ENCODE data around the gene DPH1. TPM values are rescaled to one million over a fixed set of nuclear protein-coding genes. Genes with fewer than 3 reads are reported as not detected.

The DPH1 gene
- total RNA-seq, 1 donor from 2014 or later = 14.1 TPM

GRCh38 chr17:2037155-2037554 is 7.2 kb downstream of the DPH1 start:
- Histone ChIP-seq H3K27me3 (ENCODE audit: control insufficient read depth in 3 of 3, insufficient read depth in 3 of 3, low read length in 3 of 3) (no peaks in the 10 kb centered on the region), H3K9me3 (ENCODE audit: control insufficient read depth in 3 of 3, low read length in 3 of 3) (no peaks in the 10 kb centered on the region), H3K4me3 (ENCODE audit: low read length in 3 of 3) (no peak overlapping the region), H3K36me3 (ENCODE audit: control insufficient read depth in 3 of 3, insufficient read depth in 3 of 3, low read length in 3 of 3) (peaks cover 48 to 56% (median 52%) of the 10 kb centered on the region in 3 donors), H3K4me1 (ENCODE audit: control insufficient read depth in 3 of 3, insufficient read depth in 3 of 3, low read length in 3 of 3) (peaks cover 1 to 20% (median 11%) of the 10 kb centered on the region in 3 donors), H3K27ac (ENCODE audit: low read depth, low read length) (no peak overlapping the region), H3K9ac (ENCODE audit: low read depth in 1 of 3, low read length in 3 of 3) (no peak overlapping the region)

DNA sequence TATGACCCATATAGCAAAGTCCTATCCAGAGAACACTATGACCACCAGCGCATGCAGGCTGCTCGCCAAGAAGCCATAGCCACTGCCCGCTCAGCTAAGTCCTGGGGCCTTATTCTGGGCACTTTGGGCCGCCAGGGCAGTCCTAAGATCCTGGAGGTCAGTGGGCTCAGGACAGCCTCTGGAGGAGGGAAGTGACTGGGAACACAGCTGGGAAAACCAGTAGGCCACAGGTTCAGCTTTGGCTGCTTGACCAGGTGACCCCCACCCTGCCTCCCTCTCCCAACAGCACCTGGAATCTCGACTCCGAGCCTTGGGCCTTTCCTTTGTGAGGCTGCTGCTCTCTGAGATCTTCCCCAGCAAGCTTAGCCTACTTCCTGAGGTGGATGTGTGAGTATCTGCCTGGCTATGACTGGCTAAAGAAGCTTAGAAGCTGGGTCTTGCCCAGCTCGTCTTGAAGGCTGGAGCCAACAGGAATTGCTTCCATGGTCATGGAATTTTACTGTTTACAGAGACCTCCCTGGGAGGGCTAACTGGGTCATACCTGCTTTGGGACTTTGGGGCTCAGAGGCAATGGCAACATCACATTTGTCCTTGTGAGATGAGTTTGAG is 10.4 kb downstream of the DPH1 start:
- Histone ChIP-seq H3K27me3 (ENCODE audit: control insufficient read depth in 3 of 3, insufficient read depth in 3 of 3, low read length in 3 of 3) (no peaks in the 10 kb centered on the region), H3K27ac (ENCODE audit: low read depth, low read length) (no peak overlapping the region), H3K36me3 (ENCODE audit: control insufficient read depth in 3 of 3, insufficient read depth in 3 of 3, low read length in 3 of 3) (peaks cover 56 to 57% (median 56%) of the 10 kb centered on the region in 3 donors), H3K9ac (ENCODE audit: low read depth in 1 of 3, low read length in 3 of 3) (no peak overlapping the region), H3K9me3 (ENCODE audit: control insufficient read depth in 3 of 3, low read length in 3 of 3) (no peaks in the 10 kb centered on the region), H3K4me3 (ENCODE audit: low read length in 3 of 3) (no peak overlapping the region), H3K4me1 (ENCODE audit: control insufficient read depth in 3 of 3, insufficient read depth in 3 of 3, low read length in 3 of 3) (peaks cover 17 to 35% (median 24%) of the 10 kb centered on the region in 3 donors)

DNA sequence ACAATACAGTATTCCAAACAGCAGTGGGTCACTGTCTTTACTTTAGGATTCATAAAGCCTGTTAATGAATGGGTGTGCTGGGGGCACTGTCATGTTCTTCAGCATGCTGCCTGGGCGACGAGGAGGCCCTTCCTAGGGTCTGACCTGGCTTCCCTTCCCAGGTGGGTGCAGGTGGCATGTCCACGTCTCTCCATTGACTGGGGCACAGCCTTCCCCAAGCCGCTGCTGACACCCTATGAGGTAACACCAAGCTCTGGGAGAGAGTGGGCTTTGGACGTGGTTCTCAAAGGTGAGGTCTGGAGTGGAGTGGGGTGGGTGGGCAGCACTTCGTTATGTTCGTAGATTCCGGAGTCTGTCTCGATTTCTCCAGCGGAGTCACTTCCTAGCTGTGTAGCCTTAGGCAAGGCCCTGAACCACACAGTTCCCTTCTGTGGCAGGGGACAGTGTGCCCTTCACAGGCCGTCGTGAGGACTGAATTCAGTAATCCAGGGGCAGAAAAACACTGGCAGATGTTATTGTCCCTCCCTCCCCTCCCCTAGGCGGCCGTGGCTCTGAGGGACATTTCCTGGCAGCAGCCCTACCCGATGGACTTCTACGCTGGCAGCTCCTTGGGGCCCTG is 11.1 kb downstream of the DPH1 start:
- H3K9ac ChIP-seq (ENCODE audit: low read depth in 1 of 3, low read length in 3 of 3) = peak overlapping the region in 2 of 3 donors; percentile 87 to 89

GRCh38 chr17:2041561-2042389 is 11.8 kb downstream of the DPH1 start, which contains the start of gene OVCA2:
OVCA2 (plus strand) TSS chr17:2042022; CDS start chr17:2042048, 26 bp downstream.
- Histone ChIP-seq H3K9ac (ENCODE audit: low read depth in 1 of 3, low read length in 3 of 3) (peak within 1 kb of the TSS; percentile 85 to 89 (median 87)), H3K4me1 (ENCODE audit: control insufficient read depth in 3 of 3, insufficient read depth in 3 of 3, low read length in 3 of 3) (peaks cover 17 to 35% (median 24%) of the 10 kb centered on the region in 3 donors), H3K4me3 (ENCODE audit: low read length in 3 of 3) (peak within 1 kb of the TSS; percentile 83 to 92 (median 90)), H3K36me3 (ENCODE audit: control insufficient read depth in 3 of 3, insufficient read depth in 3 of 3, low read length in 3 of 3) (peaks cover 42 to 44% (median 42%) of the 10 kb centered on the region in 3 donors), H3K9me3 (ENCODE audit: control insufficient read depth in 3 of 3, low read length in 3 of 3) (no peaks in the 10 kb centered on the region), H3K27me3 (ENCODE audit: control insufficient read depth in 3 of 3, insufficient read depth in 3 of 3, low read length in 3 of 3) (no peaks in the 10 kb centered on the region), H3K27ac (ENCODE audit: low read depth, low read length) (peak within 1 kb of the TSS; percentile 86)

More for the DNA sequence above, 11.1 kb downstream of the DPH1 start:
- peak overlapping the region; percentile 86 for H3K27ac ChIP-seq (ENCODE audit: low read depth, low read length)
- peak overlapping the region; percentile 71 to 90 (median 83) for H3K4me3 ChIP-seq (ENCODE audit: low read length in 3 of 3)
- peaks cover 17 to 35% (median 24%) of the 10 kb centered on the region in 3 donors for H3K4me1 ChIP-seq (ENCODE audit: control insufficient read depth in 3 of 3, insufficient read depth in 3 of 3, low read length in 3 of 3)
- no peaks in the 10 kb centered on the region for H3K27me3 ChIP-seq (ENCODE audit: control insufficient read depth in 3 of 3, insufficient read depth in 3 of 3, low read length in 3 of 3)
- peaks cover 49 to 51% (median 50%) of the 10 kb centered on the region in 3 donors for H3K36me3 ChIP-seq (ENCODE audit: control insufficient read depth in 3 of 3, insufficient read depth in 3 of 3, low read length in 3 of 3)
- H3K9me3 ChIP-seq (ENCODE audit: control insufficient read depth in 3 of 3, low read length in 3 of 3) = no peaks in the 10 kb centered on the region

DNA sequence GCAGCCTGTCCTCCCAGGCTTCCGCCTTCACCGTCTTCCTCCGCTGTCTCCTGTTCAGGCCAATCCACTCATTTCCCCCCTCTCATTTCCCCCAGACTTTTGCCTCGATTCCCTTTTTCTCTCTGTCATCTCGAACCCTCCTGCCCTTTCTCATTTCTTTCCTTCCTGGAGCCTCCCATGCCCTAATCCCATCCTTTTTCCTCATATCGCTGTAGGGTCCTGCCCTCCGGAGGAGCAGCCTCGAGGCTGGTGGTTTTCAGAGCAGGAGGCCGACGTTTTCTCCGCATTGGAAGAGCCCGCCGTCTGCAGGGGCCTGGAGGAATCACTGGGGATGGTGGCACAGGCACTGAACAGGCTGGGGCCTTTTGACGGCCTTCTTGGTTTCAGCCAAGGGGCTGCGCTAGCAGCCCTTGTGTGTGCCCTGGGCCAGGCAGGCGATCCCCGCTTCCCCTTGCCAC is 12.5 kb downstream of the DPH1 start:
- Histone ChIP-seq H3K27me3 (ENCODE audit: control insufficient read depth in 3 of 3, insufficient read depth in 3 of 3, low read length in 3 of 3) (no peaks in the 10 kb centered on the region), H3K36me3 (ENCODE audit: control insufficient read depth in 3 of 3, insufficient read depth in 3 of 3, low read length in 3 of 3) (peaks cover 36 to 37% (median 37%) of the 10 kb centered on the region in 3 donors), H3K9ac (ENCODE audit: low read depth in 1 of 3, low read length in 3 of 3) (peak overlapping the region; percentile 85 to 89 (median 87)), H3K4me3 (ENCODE audit: low read length in 3 of 3) (peak overlapping the region; percentile 83 to 92 (median 90)), H3K27ac (ENCODE audit: low read depth, low read length) (peak overlapping the region; percentile 86), H3K9me3 (ENCODE audit: control insufficient read depth in 3 of 3, low read length in 3 of 3) (no peaks in the 10 kb centered on the region), H3K4me1 (ENCODE audit: control insufficient read depth in 3 of 3, insufficient read depth in 3 of 3, low read length in 3 of 3) (peaks cover 17 to 35% (median 24%) of the 10 kb centered on the region in 3 donors)

- Histone ChIP-seq H3K27me3 (ENCODE audit: control insufficient read depth in 3 of 3, insufficient read depth in 3 of 3, low read length in 3 of 3) (no peaks in the 10 kb centered on the region), H3K27ac (ENCODE audit: low read depth, low read length) (peak overlapping the region; percentile 86), H3K9ac (ENCODE audit: low read depth in 1 of 3, low read length in 3 of 3) (peak overlapping the region; percentile 85 to 89 (median 87)), H3K36me3 (ENCODE audit: control insufficient read depth in 3 of 3, insufficient read depth in 3 of 3, low read length in 3 of 3) (peaks cover 32 to 34% (median 32%) of the 10 kb centered on the region in 3 donors), H3K4me3 (ENCODE audit: low read length in 3 of 3) (peak overlapping the region; percentile 83 to 92 (median 90)), H3K9me3 (ENCODE audit: control insufficient read depth in 3 of 3, low read length in 3 of 3) (no peaks in the 10 kb centered on the region), H3K4me1 (ENCODE audit: control insufficient read depth in 3 of 3, insufficient read depth in 3 of 3, low read length in 3 of 3) (peaks cover 17 to 35% (median 24%) of the 10 kb centered on the region in 3 donors)
These were observed 13.0 kb downstream of the DPH1 start for GRCh38 chr17:2042933-2043332.

GRCh38 chr17:2043785-2044184 is 13.8 kb downstream of the DPH1 start:
- Histone ChIP-seq H3K4me1 (ENCODE audit: control insufficient read depth in 3 of 3, insufficient read depth in 3 of 3, low read length in 3 of 3) (peaks cover 20 to 37% (median 26%) of the 10 kb centered on the region in 3 donors), H3K36me3 (ENCODE audit: control insufficient read depth in 3 of 3, insufficient read depth in 3 of 3, low read length in 3 of 3) (peaks cover 24 to 28% (median 26%) of the 10 kb centered on the region in 3 donors), H3K4me3 (ENCODE audit: low read length in 3 of 3) (no peak overlapping the region), H3K27ac (ENCODE audit: low read depth, low read length) (no peak overlapping the region), H3K9me3 (ENCODE audit: control insufficient read depth in 3 of 3, low read length in 3 of 3) (no peaks in the 10 kb centered on the region), H3K9ac (ENCODE audit: low read depth in 1 of 3, low read length in 3 of 3) (no peak overlapping the region), H3K27me3 (ENCODE audit: control insufficient read depth in 3 of 3, insufficient read depth in 3 of 3, low read length in 3 of 3) (peaks cover 0 to 3% (median 0%) of the 10 kb centered on the region in 3 donors)

- H3K27ac ChIP-seq (ENCODE audit: low read depth, low read length) = no peak overlapping the region
- peaks cover 24 to 43% (median 30%) of the 10 kb centered on the region in 3 donors for H3K4me1 ChIP-seq (ENCODE audit: control insufficient read depth in 3 of 3, insufficient read depth in 3 of 3, low read length in 3 of 3)
- no peaks in the 10 kb centered on the region for H3K9me3 ChIP-seq (ENCODE audit: control insufficient read depth in 3 of 3, low read length in 3 of 3)
- H3K4me3 ChIP-seq (ENCODE audit: low read length in 3 of 3) = no peak overlapping the region
- peaks cover 0 to 8% (median 0%) of the 10 kb centered on the region in 3 donors for H3K27me3 ChIP-seq (ENCODE audit: control insufficient read depth in 3 of 3, insufficient read depth in 3 of 3, low read length in 3 of 3)
- peaks cover 23 to 27% (median 25%) of the 10 kb centered on the region in 3 donors for H3K36me3 ChIP-seq (ENCODE audit: control insufficient read depth in 3 of 3, insufficient read depth in 3 of 3, low read length in 3 of 3)
- no peak overlapping the region for H3K9ac ChIP-seq (ENCODE audit: low read depth in 1 of 3, low read length in 3 of 3)
These were observed 14.4 kb downstream of the DPH1 start for GRCh38 chr17:2044263-2044894.

GRCh38 chr17:2047590-2047989 is 17.6 kb downstream of the DPH1 start:
- no peaks in the 10 kb centered on the region for H3K9me3 ChIP-seq (ENCODE audit: control insufficient read depth in 3 of 3, low read length in 3 of 3)
- H3K36me3 ChIP-seq (ENCODE audit: control insufficient read depth in 3 of 3, insufficient read depth in 3 of 3, low read length in 3 of 3) = peaks cover 11 to 14% (median 12%) of the 10 kb centered on the region in 3 donors
- no peak overlapping the region for H3K27ac ChIP-seq (ENCODE audit: low read depth, low read length)
- no peak overlapping the region for H3K4me3 ChIP-seq (ENCODE audit: low read length in 3 of 3)
- peaks cover 21 to 29% (median 24%) of the 10 kb centered on the region in 3 donors for H3K4me1 ChIP-seq (ENCODE audit: control insufficient read depth in 3 of 3, insufficient read depth in 3 of 3, low read length in 3 of 3)
- H3K9ac ChIP-seq (ENCODE audit: low read depth in 1 of 3, low read length in 3 of 3) = no peak overlapping the region
- peaks cover 0 to 19% (median 9%) of the 10 kb centered on the region in 3 donors for H3K27me3 ChIP-seq (ENCODE audit: control insufficient read depth in 3 of 3, insufficient read depth in 3 of 3, low read length in 3 of 3)

All from skeletal muscle tissue (tissue), 4 donors.